OCI-LY7 (cell line): ENCODE results near the gene TTI1.

ENCODE experiments used
- CTCF ChIP-seq: fragments of 200-600 bp; sonication (generic); conservative IDR thresholded peaks from 2 replicates; pipeline ENCODE4 v1.5.1; 2014; ENCODE audit warnings: mild to moderate bottlenecking, antibody characterized with exemption, low read length, moderate library complexity, mixed read lengths
- EZH2phosphoT487 ChIP-seq: fragments of 200-600 bp; sonication (generic); IDR thresholded peaks from 2 replicates; pipeline ENCODE4 v1.6.1; 2018; ENCODE audit warnings: low read depth, borderline replicate concordance, mild to moderate bottlenecking, mixed run types, antibody characterized with exemption, low read length, moderate library complexity, mixed read lengths

GRCh38 chr20:37992802-37993409 is 40.4 kb downstream of the TTI1 start:
- TF ChIP-seq CTCF (peak; percentile 81), EZH2phosphoT487 (no peak)
